Adrenal gland (tissue), 12 donors: Measurements from ENCODE around the gene ABLIM2. TPM values are rescaled to one million over a fixed set of nuclear protein-coding genes. Genes with fewer than 3 reads are reported as not detected.

Experiments used
- DNase-seq, 7 donors: peaks; one replicate each; pipeline ENCODE4 v3.0.0-alpha.2; 2019 to 2020
- H3K27ac ChIP-seq, 5 donors: fragments of 200-600 bp; sonication (generic) in 4 of 5; 1 replicate in 3 of 5; 2 replicates in 2 of 5; pipeline versions ENCODE4 v1.5.1 to v1.8.0; 2016 to 2020; ENCODE audit warnings: mild to moderate bottlenecking in 1 of 5
- H3K27me3 ChIP-seq: fragments of 200-600 bp; 2 replicates; pipeline ENCODE4 v1.8.0; 2021
- H3K36me3 ChIP-seq, 2 donors: fragments of 200-600 bp; replicated peaks in 1 of 2; 1 replicate in 1 of 2; 2 replicates in 1 of 2; pipeline versions ENCODE4 v1.5.1 to v1.8.0; 2018 to 2022
- H3K4me1 ChIP-seq, 2 donors: fragments of 200-600 bp; replicated peaks in 1 of 2; 1 replicate in 1 of 2; 2 replicates in 1 of 2; pipeline versions ENCODE4 v1.5.1 to v1.8.0; 2018 to 2021
- H3K4me3 ChIP-seq, 4 donors: fragments of 200-600 bp; sonication (generic) in 3 of 4; one replicate each; pipeline ENCODE4 v1.5.1; 2016 to 2018
- H3K9me3 ChIP-seq, 3 donors: fragments of 200-600 bp; sonication (generic) in 1 of 3; replicated peaks in 1 of 3; 1 replicate in 2 of 3; 2 replicates in 1 of 3; pipeline versions ENCODE4 v1.5.1 to v1.8.0; 2016 to 2021
- CTCF ChIP-seq, 6 experiments: fragments of 450-650 bp in 4 of 6; fragments of 200-600 bp in 2 of 6; sonication (generic) in 1 of 6; IDR thresholded peaks; 1 replicate in 5 of 6; 2 replicates in 1 of 6; pipeline versions ENCODE4 v1.5.1 to v1.8.0; 2016 to 2021; ENCODE audit warnings: antibody characterized with exemption in 6 of 6, mild to moderate bottlenecking in 2 of 6, moderate library complexity in 1 of 6
- POLR2A ChIP-seq, 2 donors: fragments of 450-650 bp; IDR thresholded peaks; one replicate each; pipeline ENCODE4 v1.6.1; 2017; ENCODE audit warnings: antibody characterized with exemption in 2 of 2, mild to moderate bottlenecking in 2 of 2, moderate library complexity in 1 of 2
- WGBS, 4 donors: extraction: QIAGEN DNeasy Blood & Tissue Kit in 2 of 4; methylation state at CpG; one replicate each; pipeline versions ENCODE4 v1.1.5 to v1.1.7; 2013 to 2017; 5-methylcytosine and 5-hydroxymethylcytosine counted together
- intact Hi-C, 2 donors: fragments of 100-400 bp; cut with DNase I; formaldehyde crosslinking; loops; one replicate each; pipeline versions ENCODE4 v1.14.1 to v1.15.0; 2022 to 2023
- polyA plus RNA-seq, 3 donors: library from polyadenylated mRNA; stranded (reverse); fragments of 200-250 nt in 2 of 3; fragments of 350-450 nt in 1 of 3; fragmentation: Illumina TruSeq in 1 of 3; extraction: RNeasy Lipid Tissue Mini Kit (QIAGEN cat#74804) in 1 of 3; gene quantifications; one replicate each; pipeline ENCODE4 v1.2.3, GENCODE V29; 2013 to 2014
- total RNA-seq, 9 donors: library from RNA; depleted of rRNA in 4 of 9; stranded (reverse); fragments of >200 nt in 4 of 9; fragments of 120-200 nt in 1 of 9; fragmentation: NEBNext Ultra II Directional in 1 of 9; extraction: Animal tissue kit (Norgen Biotek cat#: 25700) in 1 of 9; gene quantifications; one replicate each; pipeline versions ENCODE4 v1.1.0 to v1.2.4, GENCODE V29; 2013 to 2023
- donor health status: healthy with polysubstance abuse.
- donor health status: Bipolar disorder and iron deficiency.
- donor health status: DM: yes; HTN: yes; CAD: no.
- donor health status: DM: no; HTN: no; CAD: no.
- donor health status: DM: no; HTN: no; CAD: no.
- donor health status: DM: yes; HTN: yes; CAD: no.

The ABLIM2 gene
- total and polyA plus RNA-seq, 12 donors: 5.8 to 31.2 (median 14.6) TPM

- peaks cover 0 to 7% (median 4%) of the 10 kb centered on the region in 3 donors for H3K9me3 ChIP-seq
- no peaks in the 10 kb centered on the region for H3K27me3 ChIP-seq
- 81 to 93% (median 85%) methylated on average over 4 of the region's 4 CpGs for WGBS, 4 donors
- TF ChIP-seq POLR2A (IDR thresholded peaks at IDR 0.05) (no peak), CTCF (IDR thresholded peaks at IDR 0.05) (no peak)
- H3K36me3 ChIP-seq: no peaks in the 10 kb centered on the region
- DNase-seq: peak in 1 of 7 donors; percentile 44
- peak overlapping the region in 1 of 5 donors; percentile 40 for H3K27ac ChIP-seq
- no peaks in the 10 kb centered on the region for H3K4me1 ChIP-seq
- no peak overlapping the region for H3K4me3 ChIP-seq
- intact Hi-C loops: no loop called here
Measured at GRCh38 chr4:8090312-8090711, 68.3 kb downstream of the ABLIM2 start.

- WGBS, 4 donors: 77 to 92% (median 88%) methylated on average over 1 to 7 of the region's 7 CpGs
- intact Hi-C loops: no loop called here
- H3K9me3 ChIP-seq: peaks cover 0 to 7% (median 4%) of the 10 kb centered on the region in 3 donors
- no peaks in the 10 kb centered on the region for H3K27me3 ChIP-seq
- H3K36me3 ChIP-seq: no peaks in the 10 kb centered on the region
- TF ChIP-seq POLR2A (IDR thresholded peaks at IDR 0.05): no peak
- no peak for TF ChIP-seq CTCF (IDR thresholded peaks at IDR 0.05)
- DNase-seq: no peak
- no peak overlapping the region for H3K4me3 ChIP-seq
- peak overlapping the region in 1 of 5 donors; percentile 40 for H3K27ac ChIP-seq
- H3K4me1 ChIP-seq: no peaks in the 10 kb centered on the region
Measured at GRCh38 chr4:8089862-8090261, 68.8 kb downstream of the ABLIM2 start.

- intact Hi-C loops: no loop called here
- H3K4me1 ChIP-seq: no peaks in the 10 kb centered on the region
- H3K27ac ChIP-seq: no peak overlapping the region
- TF ChIP-seq POLR2A (IDR thresholded peaks at IDR 0.05): no peak
- TF ChIP-seq CTCF (IDR thresholded peaks at IDR 0.05): no peak
- no peaks in the 10 kb centered on the region for H3K36me3 ChIP-seq
- WGBS, 4 donors: 90 to 95% (median 93%) methylated on average over 11 to 12 of the region's 12 CpGs
- no peak for DNase-seq
- H3K27me3 ChIP-seq: no peaks in the 10 kb centered on the region
- peaks cover 0 to 7% (median 4%) of the 10 kb centered on the region in 3 donors for H3K9me3 ChIP-seq
- H3K4me3 ChIP-seq: no peak overlapping the region
Measured at GRCh38 chr4:8088966-8089491, 69.6 kb downstream of the ABLIM2 start.

GRCh38 chr4:8087921-8088495 is 70.6 kb downstream of the ABLIM2 start:
- 66 to 83% (median 78%) methylated on average over 9 to 18 of the region's 18 CpGs for WGBS, 4 donors
- Histone ChIP-seq H3K27ac (no peak overlapping the region), H3K36me3 (no peaks in the 10 kb centered on the region), H3K4me1 (no peaks in the 10 kb centered on the region), H3K9me3 (no peaks in the 10 kb centered on the region), H3K27me3 (no peaks in the 10 kb centered on the region), H3K4me3 (no peak overlapping the region)
- no peak for DNase-seq
- intact Hi-C loops: no loop called here
- TF ChIP-seq POLR2A (IDR thresholded peaks at IDR 0.05) (no peak), CTCF (IDR thresholded peaks at IDR 0.05) (no peak)
